ENCODE measurements around the gene EZR. TPM values are rescaled to one million over a fixed set of nuclear protein-coding genes. Genes with fewer than 3 reads are reported as not detected.
"Not testable (repeated sequence)": the region's sequence is repeated elsewhere in the genome, so short reads cannot be mapped to it uniquely, and the experiment has no call there.

EZR gene
- total RNA-seq, 1 donor from 2014 or later: 197 TPM

DNA sequence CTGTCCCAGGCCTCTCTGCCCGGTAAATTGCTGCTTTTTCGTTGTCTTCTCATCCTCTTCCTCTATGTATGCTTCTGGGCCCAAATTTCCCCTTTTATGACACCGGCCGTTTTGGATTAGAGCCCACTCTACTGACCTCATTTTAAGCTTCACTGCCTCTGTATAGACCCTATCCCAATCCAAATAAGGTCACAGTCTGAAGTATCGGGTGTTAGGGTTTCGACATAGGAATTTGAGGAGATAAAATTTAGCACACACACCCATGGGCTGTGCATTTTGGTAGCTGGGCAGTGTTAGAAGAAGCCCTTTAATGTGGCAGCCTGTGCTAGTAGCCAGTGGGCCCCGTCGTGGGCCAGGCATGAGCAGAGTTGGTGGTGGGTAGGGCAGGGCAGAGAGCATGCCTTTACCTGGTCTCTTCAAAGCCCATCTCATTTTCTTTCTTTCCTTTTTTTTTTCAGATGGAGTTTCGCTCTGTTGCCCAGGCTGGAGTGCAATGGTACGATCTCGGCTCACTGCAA is 27.9 kb upstream of the EZR start:
- intact Hi-C loops (cut with DNase I): no loop called here
- ATAC-seq (ENCODE audit: poor library complexity) (no peak), DNase-seq (no peak)

DNA sequence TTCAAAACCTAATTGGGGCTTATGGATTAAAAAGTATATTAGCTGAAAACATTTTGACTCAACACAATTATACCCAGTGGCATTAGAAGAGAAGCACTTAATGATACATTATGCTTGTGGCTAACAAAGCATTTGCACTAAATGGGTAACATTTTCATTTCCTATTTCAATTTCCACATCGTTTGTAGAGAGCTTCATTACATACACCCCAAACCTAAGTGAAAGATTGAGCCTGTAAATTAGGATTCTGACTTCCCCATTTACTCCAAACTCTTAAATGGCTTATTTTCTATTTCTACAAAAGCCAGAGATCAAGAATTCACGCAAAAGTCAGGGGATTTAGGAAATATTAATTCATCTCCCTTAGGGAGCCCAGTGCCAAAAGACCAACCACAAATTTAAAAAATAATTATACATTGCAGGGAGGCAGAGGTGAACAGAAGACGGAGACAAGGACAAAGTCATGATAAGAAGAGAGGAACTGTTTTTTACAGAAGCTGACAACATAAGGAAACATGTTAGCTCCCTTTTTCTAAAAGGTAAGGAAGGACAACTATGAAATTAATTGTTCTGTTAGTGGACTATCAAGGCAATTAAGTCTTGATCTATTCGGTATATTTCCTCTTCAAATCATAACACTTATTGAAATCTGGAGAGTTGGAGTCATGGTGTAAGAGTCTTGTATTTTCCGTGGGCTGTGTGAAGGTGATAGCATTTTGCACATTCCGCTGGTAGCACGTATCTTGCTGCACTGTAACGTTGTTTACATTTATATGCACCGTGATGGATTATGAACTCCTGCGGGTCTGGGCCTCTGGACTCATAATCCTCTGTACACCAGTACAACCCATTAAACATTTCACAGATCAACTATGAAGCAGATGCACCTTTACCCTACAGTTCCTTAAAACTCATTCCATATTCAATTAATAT is 24.8 kb upstream of the EZR start:
- intact Hi-C loops (cut with DNase I): no loop called here
- ATAC-seq (ENCODE audit: poor library complexity) (no peak), DNase-seq (no peak)

DNA sequence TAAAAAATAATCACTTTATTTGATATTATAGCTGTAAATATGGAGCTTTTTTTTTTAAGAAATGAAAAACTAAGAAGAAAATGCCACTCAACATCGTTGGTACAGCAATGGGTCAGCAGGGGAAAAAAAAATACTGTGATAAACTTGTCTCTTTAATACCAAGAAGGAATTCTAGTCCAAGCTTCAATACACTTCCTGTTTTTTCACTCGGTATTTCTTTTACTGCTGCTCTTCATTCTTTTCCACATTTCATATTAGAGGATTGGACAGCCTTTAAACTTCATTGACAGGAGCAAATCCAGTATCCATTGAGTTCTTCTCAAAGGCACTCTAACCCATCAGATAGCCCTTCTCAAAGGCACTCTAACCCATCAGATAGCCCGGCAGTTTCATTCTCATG is 22.2 kb upstream of the EZR start:
- intact Hi-C loops (cut with DNase I): no loop called here
- no peak for DNase-seq
- no peak for ATAC-seq (ENCODE audit: poor library complexity)

DNA sequence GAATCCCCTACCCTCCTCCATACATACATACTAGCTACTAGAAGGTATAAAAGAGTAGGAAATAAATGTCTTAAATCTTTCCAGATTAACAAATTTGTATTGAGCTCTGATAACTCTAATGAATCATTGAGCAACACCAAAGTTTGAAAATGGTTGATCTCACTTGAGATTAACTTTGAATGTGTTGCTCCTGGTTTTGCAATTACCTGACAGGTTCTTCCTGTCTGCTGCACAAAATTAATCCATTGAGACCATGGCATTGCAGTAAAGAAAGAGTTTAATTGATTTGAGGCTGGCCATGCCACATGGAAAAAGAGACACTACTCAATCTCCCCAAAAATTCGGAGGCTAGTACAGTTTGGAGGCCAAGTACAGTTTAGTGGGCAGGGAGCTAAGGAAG is 21.3 kb upstream of the EZR start:
- ATAC-seq (ENCODE audit: poor library complexity) (no peak), DNase-seq (no peak)
- intact Hi-C loops (cut with DNase I): no loop called here

DNA sequence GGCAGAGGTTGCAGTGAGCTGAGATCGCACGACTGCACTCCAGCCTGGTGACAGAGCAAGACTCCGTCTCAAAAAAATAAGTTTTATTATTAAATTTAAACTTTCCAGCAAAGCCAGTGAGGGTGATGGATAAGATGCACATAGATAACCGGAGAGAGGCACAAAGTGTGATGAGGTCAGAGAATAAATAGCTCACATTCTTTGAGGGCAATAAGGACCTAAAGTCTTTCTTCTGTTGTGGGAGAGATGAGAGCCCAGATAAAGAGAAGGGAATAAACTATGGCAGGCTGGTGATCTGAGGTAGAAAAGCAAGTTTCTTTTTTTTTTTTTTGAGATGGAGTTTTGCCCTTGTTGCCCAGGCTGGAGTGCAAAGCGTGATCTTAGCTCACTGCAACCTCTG is 20.6 kb upstream of the EZR start:
- no peak for DNase-seq
- no peak for ATAC-seq (ENCODE audit: poor library complexity)
- intact Hi-C loops (cut with DNase I): no loop called here

DNA sequence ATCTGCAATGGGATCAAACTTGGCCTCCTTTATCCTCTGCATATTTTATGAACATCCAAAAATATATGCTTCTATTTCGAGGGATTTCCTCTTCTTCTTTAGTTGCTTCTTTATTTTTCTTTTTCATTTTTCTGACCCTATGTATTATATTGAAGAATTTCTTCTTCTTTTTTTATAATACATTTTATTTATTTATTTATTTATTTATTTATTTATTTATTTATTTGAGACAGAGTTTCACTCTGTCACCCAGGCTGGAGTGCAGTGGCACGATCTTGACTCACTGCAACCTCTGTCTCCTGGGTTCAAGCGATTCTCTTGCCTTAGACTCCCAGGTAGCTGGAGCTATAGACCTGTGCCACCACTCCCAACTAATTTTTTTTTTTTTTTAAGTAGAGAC is 19.6 kb upstream of the EZR start:
- ATAC-seq (ENCODE audit: poor library complexity); intact Hi-C loops (cut with DNase I): not testable (repeated sequence)

DNA sequence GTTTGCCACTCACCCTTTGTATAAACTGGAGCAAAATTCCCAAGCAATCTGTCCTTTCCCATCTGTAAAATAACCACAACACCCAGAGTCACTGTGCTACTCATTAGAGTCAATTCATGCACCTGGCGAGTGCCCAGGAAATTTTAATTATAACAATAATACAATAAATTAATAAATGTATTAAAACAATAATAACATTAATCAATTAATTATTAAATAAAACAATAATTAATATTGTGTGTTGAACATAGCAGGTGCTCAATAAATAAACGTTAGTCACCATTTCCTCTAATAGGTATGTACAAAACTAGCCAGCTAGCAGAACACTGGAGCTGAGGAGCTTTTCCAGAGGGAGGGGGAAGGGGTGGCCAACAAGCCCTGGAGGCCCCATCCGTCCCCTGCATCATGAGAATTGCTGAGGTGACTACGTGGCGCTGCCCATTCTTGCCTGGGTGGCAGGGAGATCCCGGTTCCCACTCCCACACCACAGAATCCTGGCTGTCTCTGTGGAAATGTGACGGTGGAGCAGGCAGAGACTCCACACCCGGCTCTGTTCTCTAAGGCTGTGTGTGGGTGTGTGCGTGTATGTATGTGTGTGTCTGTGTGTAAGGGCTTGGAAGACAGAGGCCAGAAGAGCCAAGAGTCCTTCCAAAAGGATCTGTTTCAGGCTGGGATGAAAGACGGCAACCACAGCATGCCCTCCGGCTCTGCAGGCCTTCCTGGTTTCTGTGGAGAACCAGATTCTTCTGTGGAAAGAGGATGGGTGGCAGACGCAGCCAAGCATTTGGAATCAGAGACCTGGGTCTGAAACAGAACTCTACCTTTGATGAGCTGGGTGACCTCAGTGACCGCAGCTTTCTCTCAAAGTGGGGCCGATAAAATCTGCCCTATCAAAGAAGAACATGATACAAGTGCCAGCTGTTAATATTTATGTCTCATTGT is 18.8 kb upstream of the EZR start:
- intact Hi-C loops (cut with DNase I): no loop called here
- DNase-seq: no peak
- no peak for ATAC-seq (ENCODE audit: poor library complexity)

More for the DNA sequence above, 19.6 kb upstream of the EZR start:
- not testable (repeated sequence) for DNase-seq

DNA sequence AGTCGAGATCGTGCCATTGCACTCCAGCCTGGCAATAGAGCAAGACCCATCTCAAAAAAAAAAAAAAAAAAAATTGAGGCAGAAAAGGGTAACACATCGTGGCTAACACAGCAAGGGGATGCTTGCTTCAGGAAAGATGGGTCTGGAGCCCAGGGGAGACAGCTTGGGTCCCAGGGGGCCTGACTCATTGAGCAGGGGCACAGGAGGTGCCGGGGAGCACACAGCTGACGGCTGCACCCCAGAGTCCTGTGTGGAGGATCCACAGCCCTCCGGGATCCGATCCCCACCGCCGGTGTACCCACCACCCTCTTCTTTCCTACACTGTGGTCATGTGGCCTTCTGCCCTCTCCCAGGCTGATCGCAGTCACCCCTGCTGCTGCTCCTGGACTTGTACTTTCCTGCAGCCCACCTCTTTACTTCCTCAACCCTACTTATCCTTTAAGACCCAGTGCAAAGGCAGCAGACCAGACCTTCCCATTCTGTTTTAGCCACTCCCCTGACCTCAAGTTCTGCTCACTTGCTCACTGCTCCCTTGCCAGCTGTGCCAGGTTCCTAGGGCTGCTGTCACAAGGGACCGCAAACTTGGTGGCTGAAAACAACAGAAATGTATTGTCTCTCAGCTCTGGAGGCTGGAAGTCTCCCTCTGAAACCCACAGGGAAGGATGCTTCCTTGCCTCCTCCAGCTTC is 17.6 kb upstream of the EZR start:
- no peak for DNase-seq
- ATAC-seq (ENCODE audit: poor library complexity): no peak
- intact Hi-C loops (cut with DNase I): no loop called here

DNA sequence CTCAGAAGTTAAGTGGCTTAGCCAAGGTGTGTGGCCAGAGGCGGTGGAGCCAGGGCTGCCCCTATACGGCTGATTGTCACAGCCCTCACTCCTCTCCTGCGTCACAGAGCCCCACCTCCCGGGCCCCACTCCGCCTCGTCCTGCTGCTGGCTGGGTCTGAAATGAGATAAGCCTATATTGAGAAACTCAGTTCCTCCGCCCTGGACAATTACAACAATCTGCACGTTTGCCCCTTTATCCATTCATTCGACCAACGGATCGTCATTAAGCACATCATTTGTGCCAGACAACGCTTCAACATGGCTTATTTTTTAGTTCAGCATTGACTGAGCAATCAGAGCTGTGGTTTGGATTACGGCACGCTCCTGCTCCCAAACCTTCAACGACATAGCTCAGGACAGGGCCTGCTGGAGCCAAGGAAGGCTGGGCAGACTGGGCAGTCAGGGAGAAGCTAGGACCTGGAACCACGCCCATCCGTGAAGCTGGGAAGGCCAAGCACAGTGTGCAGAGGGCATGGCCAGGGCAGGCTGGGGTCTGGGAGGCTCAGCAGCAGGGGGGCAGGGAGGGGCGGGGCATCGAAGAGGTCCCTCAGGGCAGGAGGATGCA is 16.6 kb upstream of the EZR start:
- intact Hi-C loops (cut with DNase I): no loop called here
- DNase-seq (peak; percentile 82), ATAC-seq (ENCODE audit: poor library complexity) (peak; percentile 98)

DNA sequence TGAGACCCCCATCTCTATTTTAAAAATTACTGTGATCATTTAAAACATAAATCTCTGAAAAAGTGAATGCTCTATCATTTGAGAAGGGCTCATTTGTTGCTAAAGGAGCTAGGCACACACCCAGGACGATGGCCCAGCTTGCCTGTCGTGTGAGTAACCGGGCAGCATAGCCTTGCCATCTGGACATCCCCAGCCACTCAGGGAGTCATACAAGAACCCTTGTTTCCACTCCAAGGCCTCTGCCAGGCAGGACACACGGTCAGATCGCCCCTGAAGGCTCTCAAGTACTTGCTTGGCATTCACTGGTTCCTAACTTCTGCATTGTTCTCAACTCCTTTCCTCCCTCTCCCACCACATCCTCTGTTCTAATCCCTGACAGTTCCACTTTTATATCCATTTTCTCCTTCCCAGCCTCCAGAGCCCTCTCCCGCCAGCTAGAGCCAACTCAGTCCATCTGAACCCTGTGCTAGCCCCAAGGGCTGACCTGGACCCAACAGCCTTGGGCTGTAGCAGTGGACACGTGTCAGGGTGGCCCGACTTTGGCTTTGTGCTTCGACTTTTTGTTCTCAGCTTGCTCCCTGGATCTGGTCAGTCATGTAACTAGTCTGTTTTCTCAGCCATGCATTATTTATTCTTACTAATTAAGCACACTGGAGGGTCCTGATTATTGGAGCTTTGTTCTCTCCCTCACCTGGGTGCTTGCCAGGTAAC is 15.7 kb upstream of the EZR start:
- DNase-seq (no peak), ATAC-seq (ENCODE audit: poor library complexity) (peak; percentile 6)
- intact Hi-C loops (cut with DNase I): no loop called here

DNA sequence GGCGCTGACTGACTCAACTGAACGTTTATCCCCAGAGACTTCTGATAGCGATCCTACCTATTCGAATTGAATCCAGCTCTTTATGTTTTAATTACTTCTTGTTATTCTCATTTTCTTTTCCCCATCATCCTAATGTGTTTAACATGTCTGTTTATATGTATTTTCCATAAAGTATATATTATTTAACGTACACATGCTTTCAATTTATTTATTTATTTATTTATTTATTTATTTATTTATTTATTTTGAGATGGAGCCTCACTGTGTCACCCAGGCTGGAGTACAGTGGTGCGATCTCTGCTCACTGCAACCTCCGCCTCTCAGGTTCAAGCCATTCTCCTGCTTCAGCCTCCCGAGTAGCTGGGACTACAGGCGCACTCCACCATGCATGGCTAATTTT is 13.6 kb upstream of the EZR start:
- DNase-seq; ATAC-seq (ENCODE audit: poor library complexity); intact Hi-C loops (cut with DNase I): not testable (repeated sequence)

DNA sequence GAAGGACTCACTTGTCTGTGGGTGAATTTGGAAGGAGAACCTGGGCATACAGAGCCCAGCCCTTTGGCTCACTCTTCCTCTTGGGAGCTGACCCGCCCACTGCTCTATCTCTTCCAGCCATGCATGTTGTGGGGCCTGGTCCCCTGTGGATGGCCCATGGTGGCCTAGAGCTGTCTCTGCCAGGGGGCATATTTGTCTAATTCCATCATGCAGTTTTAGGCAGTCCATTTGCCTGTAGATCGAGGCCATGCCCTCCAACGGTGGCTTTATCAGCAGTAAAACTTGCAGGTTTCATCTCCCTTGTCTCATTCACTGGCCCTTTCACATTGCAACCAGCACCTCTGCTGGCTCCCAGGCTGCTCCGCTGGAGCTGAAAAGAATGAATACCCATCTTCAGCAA is 12.9 kb upstream of the EZR start:
- intact Hi-C loops (cut with DNase I): no loop called here
- DNase-seq: no peak
- no peak for ATAC-seq (ENCODE audit: poor library complexity)

DNA sequence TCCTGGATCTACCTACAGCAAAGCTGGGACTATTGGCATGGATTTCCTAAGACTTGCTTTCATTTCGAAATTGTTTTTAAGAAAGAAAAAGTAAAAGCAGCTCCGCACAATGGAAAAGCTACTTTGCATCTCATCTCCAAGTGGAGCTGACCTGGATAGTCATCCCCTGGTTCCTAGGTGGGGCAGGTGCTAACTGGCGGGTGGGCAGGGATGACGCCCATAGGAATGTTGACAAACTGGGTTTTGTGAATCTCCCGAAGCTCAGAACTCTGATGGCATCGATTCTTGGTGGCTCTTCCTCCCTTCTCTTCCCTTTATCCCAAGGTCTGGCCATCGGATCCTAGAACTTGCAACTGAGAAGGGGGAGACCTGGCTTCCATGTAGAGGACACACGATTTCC is 12.4 kb upstream of the EZR start:
- intact Hi-C loops (cut with DNase I): no loop called here
- DNase-seq (no peak), ATAC-seq (ENCODE audit: poor library complexity) (no peak)

DNA sequence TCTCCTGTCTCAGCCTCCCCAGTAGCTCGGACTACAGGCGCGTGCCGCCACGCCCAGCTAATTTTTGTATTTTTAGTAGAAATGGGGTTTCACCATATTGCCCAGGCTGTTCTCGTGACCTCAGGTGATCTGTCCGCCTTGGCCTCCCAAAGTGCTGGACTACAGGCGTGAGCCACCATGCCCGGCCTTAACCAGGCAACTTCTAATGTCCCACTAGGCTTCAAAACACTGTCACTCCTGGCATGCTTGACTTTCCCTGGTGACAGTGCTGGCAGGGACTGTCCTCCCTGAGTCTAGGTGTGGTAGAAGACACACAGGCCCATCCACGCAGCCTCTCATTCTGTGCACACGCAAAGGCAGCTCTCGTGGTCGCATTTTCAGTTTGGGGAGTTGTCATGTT is 11.6 kb upstream of the EZR start:
- intact Hi-C loops (cut with DNase I): no loop called here
- DNase-seq (no peak), ATAC-seq (ENCODE audit: poor library complexity) (no peak)

DNA sequence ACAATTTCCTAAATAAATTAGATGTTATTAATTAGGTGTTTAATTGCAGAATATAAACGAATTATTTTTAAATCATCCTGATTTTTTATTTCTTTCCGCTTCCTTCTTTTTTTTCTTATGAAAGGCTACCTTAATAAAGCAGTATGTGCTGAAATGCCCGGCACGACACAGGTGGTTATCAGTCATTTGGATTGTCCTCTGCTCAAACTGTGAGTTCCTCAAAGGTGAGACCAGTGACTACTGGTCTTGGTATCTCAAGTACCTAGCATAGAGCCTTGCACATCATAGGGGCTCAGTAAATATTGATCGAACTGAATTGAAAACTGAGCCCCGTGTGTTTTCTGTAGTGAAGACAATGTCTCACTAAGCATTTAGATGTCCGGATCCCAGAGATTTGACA is 9.6 kb upstream of the EZR start:
- ATAC-seq (ENCODE audit: poor library complexity) (no peak), DNase-seq (no peak)
- intact Hi-C loops (cut with DNase I): no loop called here

DNA sequence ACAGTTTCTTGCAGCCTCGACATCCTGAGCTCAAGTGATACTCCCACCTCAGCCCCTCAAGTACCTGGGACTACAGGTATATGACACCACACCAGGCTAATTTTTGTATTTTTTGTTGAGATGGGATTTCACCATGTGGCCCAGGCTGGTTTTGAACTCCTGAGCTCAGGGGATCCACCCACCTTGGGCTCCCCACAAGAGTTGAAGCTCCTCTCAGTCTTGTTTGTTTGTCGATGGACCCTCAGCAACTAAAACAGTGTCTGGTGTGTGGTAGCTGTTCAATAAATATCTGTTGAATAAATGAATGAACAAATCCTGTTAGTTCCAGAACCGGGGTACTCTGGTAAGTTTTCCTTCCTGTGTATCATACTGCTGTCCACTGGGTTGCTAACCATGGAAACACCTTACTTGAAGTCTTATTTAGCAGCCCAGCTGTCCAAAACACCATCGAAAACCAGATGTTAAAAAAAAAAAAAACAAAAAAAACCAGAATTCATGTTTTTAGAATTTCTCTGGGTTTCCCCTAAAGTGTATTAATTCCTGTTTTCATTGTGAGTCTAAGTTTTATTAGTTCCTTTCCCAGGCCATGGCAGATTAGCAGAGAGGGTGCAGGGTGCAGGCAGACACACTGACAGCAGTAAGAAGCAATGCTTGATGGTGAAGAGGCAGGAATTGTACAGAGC is 7.8 kb upstream of the EZR start:
- no peak for ATAC-seq (ENCODE audit: poor library complexity)
- no peak for DNase-seq
- intact Hi-C loops (cut with DNase I): no loop called here

DNA sequence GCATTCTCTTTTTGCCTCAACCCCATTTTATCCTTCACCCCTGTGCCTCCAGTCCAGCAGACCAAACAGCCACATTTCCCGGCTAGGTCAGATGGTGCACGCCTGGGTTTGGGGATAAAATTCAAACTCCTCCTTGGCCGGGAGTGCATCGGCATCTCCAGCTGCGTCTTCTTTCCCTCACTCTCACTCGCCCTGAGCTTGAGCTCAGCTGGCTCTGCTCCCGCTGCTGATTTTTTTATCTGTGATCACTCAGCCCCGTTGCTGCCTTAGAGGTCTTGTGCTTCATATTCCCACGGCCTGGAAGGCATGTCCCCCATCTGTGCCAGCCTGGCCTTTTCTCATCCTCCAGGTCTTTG is 6.8 kb upstream of the EZR start:
- peak; percentile 79 for ATAC-seq (ENCODE audit: poor library complexity)
- peak; percentile 69 for DNase-seq
- intact Hi-C loops (cut with DNase I): no loop called here

Data from Right ventricle myocardium superior (tissue), 1 donor.